Neural cell (in vitro differentiated cells): Measurements from ENCODE around the gene ALLC. TPM values are rescaled to one million over a fixed set of nuclear protein-coding genes. Genes with fewer than 3 reads are reported as not detected.

Source experiments
- H2AFZ ChIP-seq: fragments of 200-600, 300-800 bp; sonication (generic), shearing (Covaris generic); 2 replicates; pipeline ENCODE4 v1.6.0; 2014; ENCODE audit warnings: low read depth, mild to moderate bottlenecking, antibody characterized with exemption, low read length, moderate library complexity
- H3F3A ChIP-seq: fragments of 200-600 bp; shearing (Covaris generic); 2 replicates; pipeline ENCODE4 v1.6.1; 2016; ENCODE audit warnings: mild to moderate bottlenecking, moderate library complexity, mixed read lengths, antibody characterized with exemption, low read length; ENCODE audit not compliant: insufficient read depth, poor library complexity, severe bottlenecking
- H3K27ac ChIP-seq: fragments of 200-600, 300-800 bp; sonication (generic), shearing (Covaris generic); 2 replicates; pipeline ENCODE4 v1.5.1; 2014; ENCODE audit warnings: mild to moderate bottlenecking, low read length, moderate library complexity
- H3K27me3 ChIP-seq: fragments of 300-800, 200-600 bp; sonication (generic), shearing (Covaris generic); 2 replicates; pipeline ENCODE4 v1.6.0; 2014; ENCODE audit warnings: mild to moderate bottlenecking, low read depth, low read length, moderate library complexity; ENCODE audit not compliant: insufficient read depth
- H3K36me3 ChIP-seq: fragments of 300-800, 200-600 bp; sonication (generic), shearing (Covaris generic); 2 replicates; pipeline ENCODE4 v1.5.1; 2014; ENCODE audit warnings: mild to moderate bottlenecking, antibody characterized with exemption, low read length, moderate library complexity; ENCODE audit not compliant: insufficient read depth
- H3K4me2 ChIP-seq: fragments of 300-800, 200-600 bp; sonication (generic), shearing (Covaris generic); 2 replicates; pipeline ENCODE4 v1.6.0; 2014; ENCODE audit warnings: mild to moderate bottlenecking, low read length
- H3K4me3 ChIP-seq: fragments of 300-800, 200-600 bp; sonication (generic), shearing (Covaris generic); 2 replicates; pipeline ENCODE4 v1.5.1; 2014; ENCODE audit warnings: mild to moderate bottlenecking, low read length, moderate library complexity
- H3K79me2 ChIP-seq: fragments of 200-600 bp; shearing (Covaris generic); replicated peaks from 2 replicates; pipeline ENCODE4 v1.6.0; 2014; ENCODE audit warnings: mild to moderate bottlenecking, low read length, moderate library complexity; ENCODE audit not compliant: insufficient read depth
- H3K9ac ChIP-seq: fragments of 300-800, 200-600 bp; sonication (generic), shearing (Covaris generic); 2 replicates; pipeline ENCODE4 v1.6.1; 2016; ENCODE audit warnings: mild to moderate bottlenecking, low read length, mixed read lengths
- H3K9me2 ChIP-seq: fragments of 200-600 bp; shearing (Covaris generic); 2 replicates; pipeline ENCODE4 v1.6.1; 2016; ENCODE audit warnings: mild to moderate bottlenecking, low read length, mixed read lengths; ENCODE audit not compliant: insufficient read depth
- H3K9me3 ChIP-seq: fragments of 200-600, 300-800 bp; sonication (generic), shearing (Covaris generic); 2 replicates; pipeline ENCODE4 v1.6.1; 2016; ENCODE audit warnings: mild to moderate bottlenecking, mixed run types, low read length, moderate library complexity, mixed read lengths
- H4K20me1 ChIP-seq: fragments of 200-600 bp; shearing (Covaris generic); 2 replicates; pipeline ENCODE4 v1.6.1; 2016; ENCODE audit warnings: mild to moderate bottlenecking, mixed run types; ENCODE audit not compliant: insufficient read depth
- CTCF ChIP-seq: fragments of 450-650 bp; IDR thresholded peaks from 2 replicates; pipeline ENCODE4 v1.5.1; 2014; ENCODE audit warnings: antibody characterized with exemption, mild to moderate bottlenecking, moderate library complexity; ENCODE audit not compliant: poor library complexity, severe bottlenecking
- EP300 ChIP-seq: fragments of 450-650 bp; conservative IDR thresholded peaks from 2 replicates; pipeline ENCODE4 v1.6.1; 2014; ENCODE audit warnings: antibody characterized with exemption, mild to moderate bottlenecking, moderate library complexity; ENCODE audit not compliant: poor library complexity, severe bottlenecking
- EZH2 ChIP-seq: fragments of 200-600, 300-800 bp; shearing (Covaris generic), sonication (generic); IDR thresholded peaks from 2 replicates; pipeline ENCODE4 v1.6.1; 2014; ENCODE audit warnings: antibody characterized with exemption, low read length, borderline replicate concordance, mild to moderate bottlenecking; ENCODE audit not compliant: insufficient read depth, poor library complexity, severe bottlenecking
- MXI1 ChIP-seq: fragments of 450-650 bp; conservative IDR thresholded peaks from 2 replicates; pipeline ENCODE4 v1.6.1; 2014; ENCODE audit warnings: antibody characterized with exemption, mild to moderate bottlenecking; ENCODE audit not compliant: poor library complexity, severe bottlenecking
- POLR2AphosphoS5 ChIP-seq: IDR thresholded peaks from 2 replicates; pipeline ENCODE4 v1.6.1; 2012
- RAD21 ChIP-seq: fragments of 450-650 bp; conservative IDR thresholded peaks from 2 replicates; pipeline ENCODE4 v1.6.1; 2014; ENCODE audit warnings: antibody characterized with exemption, mild to moderate bottlenecking, moderate library complexity
- REST ChIP-seq: IDR thresholded peaks from 2 replicates; pipeline ENCODE4 v1.6.1; 2012; ENCODE audit warnings: borderline replicate concordance
- SMC3 ChIP-seq: fragments of 450-650 bp; conservative IDR thresholded peaks from 2 replicates; pipeline ENCODE4 v1.6.1; 2014; ENCODE audit warnings: antibody characterized with exemption, mild to moderate bottlenecking, moderate library complexity; ENCODE audit not compliant: poor library complexity
- TAF1 ChIP-seq: IDR thresholded peaks from 2 replicates; pipeline ENCODE4 v1.6.1; 2012; ENCODE audit warnings: low read depth
- polyA plus RNA-seq: library from polyadenylated mRNA; depleted of rRNA; stranded (reverse); fragments of >200 nt; gene quantifications from 2 replicates; pipeline ENCODE4 v1.2.3, GENCODE V29; 2014

ALLC gene
- polyA plus RNA-seq, 1 donor from 2014 or later, result 0.33 TPM

GRCh38 chr2:3729786-3730185 is 71.8 kb downstream of the ALLC start:
- no peaks in the 10 kb centered on the region for H3K79me2 ChIP-seq
- no peak overlapping the region for H2AFZ ChIP-seq
- no peak overlapping the region for H3K9ac ChIP-seq
- no peaks in the 10 kb centered on the region for H4K20me1 ChIP-seq
- H3F3A ChIP-seq, result no peaks in the 10 kb centered on the region
- no peak for TF ChIP-seq EZH2
- TF ChIP-seq SMC3, result no peak
- no peak for TF ChIP-seq REST
- TF ChIP-seq POLR2AphosphoS5, result no peak
- TF ChIP-seq CTCF, result no peak
- no peak for TF ChIP-seq RAD21
- no peak for TF ChIP-seq EP300
- no peak for TF ChIP-seq TAF1
- no peak for TF ChIP-seq MXI1
- no peaks in the 10 kb centered on the region for H3K9me3 ChIP-seq
- no peaks in the 10 kb centered on the region for H3K36me3 ChIP-seq
- H3K4me3 ChIP-seq, result no peak overlapping the region
- no peaks in the 10 kb centered on the region for H3K27me3 ChIP-seq
- H3K27ac ChIP-seq, result no peak overlapping the region
- no peaks in the 10 kb centered on the region for H3K9me2 ChIP-seq
- no peak overlapping the region for H3K4me2 ChIP-seq

GRCh38 chr2:3730646-3731045 is 72.6 kb downstream of the ALLC start:
- no peaks in the 10 kb centered on the region for H3K79me2 ChIP-seq
- TF ChIP-seq CTCF (no peak), RAD21 (no peak), EZH2 (no peak), TAF1 (no peak), REST (no peak), EP300 (no peak), POLR2AphosphoS5 (no peak), SMC3 (no peak), MXI1 (no peak)
- no peak overlapping the region for H3K9ac ChIP-seq
- no peak overlapping the region for H3K4me2 ChIP-seq
- no peaks in the 10 kb centered on the region for H4K20me1 ChIP-seq
- H3K27ac ChIP-seq, result no peak overlapping the region
- H3K36me3 ChIP-seq, result no peaks in the 10 kb centered on the region
- H3F3A ChIP-seq, result no peaks in the 10 kb centered on the region
- no peaks in the 10 kb centered on the region for H3K9me3 ChIP-seq
- H3K27me3 ChIP-seq, result no peaks in the 10 kb centered on the region
- H2AFZ ChIP-seq, result no peak overlapping the region
- H3K9me2 ChIP-seq, result no peaks in the 10 kb centered on the region
- H3K4me3 ChIP-seq, result no peak overlapping the region
